ENCODE data around the gene EPHB2.

DNA sequence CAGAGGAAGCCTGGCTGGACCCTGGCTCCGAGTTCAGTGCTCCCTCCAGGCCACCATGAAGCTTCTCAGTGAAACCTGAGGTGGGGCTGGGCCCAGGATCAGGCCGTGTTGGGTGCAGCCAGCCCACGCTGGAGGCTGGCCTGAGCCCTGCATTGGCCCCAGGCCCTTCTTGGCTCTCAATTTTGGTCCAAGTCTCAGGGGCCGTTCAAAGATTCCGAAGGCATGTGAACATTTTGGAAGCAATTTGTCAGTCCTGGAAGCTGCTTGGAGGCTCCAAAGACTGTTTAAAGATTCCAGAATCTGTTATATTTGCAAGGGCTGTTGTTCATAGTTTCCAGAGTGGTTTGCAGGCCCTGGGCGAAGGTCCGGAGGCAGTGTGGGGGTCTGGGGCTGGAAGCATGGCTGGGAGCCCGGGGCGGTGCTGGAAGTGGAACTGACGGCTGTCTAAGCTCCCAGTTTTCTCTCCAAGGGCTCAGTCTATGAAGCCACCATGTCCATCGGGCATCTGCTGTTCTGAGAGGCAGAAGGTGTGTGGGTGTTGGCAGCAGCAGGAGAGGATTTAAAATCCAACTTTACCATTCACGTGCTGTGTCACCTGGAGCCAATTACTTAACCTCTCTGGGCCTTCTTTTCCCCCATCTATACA is 104.9 kb downstream of the EPHB2 start:
- TF ChIP-seq, protein P1, sequence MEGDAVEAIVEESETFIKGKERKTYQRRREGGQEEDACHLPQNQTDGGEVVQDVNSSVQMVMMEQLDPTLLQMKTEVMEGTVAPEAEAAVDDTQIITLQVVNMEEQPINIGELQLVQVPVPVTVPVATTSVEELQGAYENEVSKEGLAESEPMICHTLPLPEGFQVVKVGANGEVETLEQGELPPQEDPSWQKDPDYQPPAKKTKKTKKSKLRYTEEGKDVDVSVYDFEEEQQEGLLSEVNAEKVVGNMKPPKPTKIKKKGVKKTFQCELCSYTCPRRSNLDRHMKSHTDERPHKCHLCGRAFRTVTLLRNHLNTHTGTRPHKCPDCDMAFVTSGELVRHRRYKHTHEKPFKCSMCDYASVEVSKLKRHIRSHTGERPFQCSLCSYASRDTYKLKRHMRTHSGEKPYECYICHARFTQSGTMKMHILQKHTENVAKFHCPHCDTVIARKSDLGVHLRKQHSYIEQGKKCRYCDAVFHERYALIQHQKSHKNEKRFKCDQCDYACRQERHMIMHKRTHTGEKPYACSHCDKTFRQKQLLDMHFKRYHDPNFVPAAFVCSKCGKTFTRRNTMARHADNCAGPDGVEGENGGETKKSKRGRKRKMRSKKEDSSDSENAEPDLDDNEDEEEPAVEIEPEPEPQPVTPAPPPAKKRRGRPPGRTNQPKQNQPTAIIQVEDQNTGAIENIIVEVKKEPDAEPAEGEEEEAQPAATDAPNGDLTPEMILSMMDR (tag by site-specific recombination; IDR thresholded peaks at IDR 0.05): no peak
- TF ChIP-seq, protein P2, sequence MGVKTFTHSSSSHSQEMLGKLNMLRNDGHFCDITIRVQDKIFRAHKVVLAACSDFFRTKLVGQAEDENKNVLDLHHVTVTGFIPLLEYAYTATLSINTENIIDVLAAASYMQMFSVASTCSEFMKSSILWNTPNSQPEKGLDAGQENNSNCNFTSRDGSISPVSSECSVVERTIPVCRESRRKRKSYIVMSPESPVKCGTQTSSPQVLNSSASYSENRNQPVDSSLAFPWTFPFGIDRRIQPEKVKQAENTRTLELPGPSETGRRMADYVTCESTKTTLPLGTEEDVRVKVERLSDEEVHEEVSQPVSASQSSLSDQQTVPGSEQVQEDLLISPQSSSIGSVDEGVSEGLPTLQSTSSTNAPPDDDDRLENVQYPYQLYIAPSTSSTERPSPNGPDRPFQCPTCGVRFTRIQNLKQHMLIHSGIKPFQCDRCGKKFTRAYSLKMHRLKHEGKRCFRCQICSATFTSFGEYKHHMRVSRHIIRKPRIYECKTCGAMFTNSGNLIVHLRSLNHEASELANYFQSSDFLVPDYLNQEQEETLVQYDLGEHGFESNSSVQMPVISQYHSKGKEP (tag by site-specific recombination; IDR thresholded peaks at IDR 0.05): no peak
- TF ChIP-seq, protein P3, sequence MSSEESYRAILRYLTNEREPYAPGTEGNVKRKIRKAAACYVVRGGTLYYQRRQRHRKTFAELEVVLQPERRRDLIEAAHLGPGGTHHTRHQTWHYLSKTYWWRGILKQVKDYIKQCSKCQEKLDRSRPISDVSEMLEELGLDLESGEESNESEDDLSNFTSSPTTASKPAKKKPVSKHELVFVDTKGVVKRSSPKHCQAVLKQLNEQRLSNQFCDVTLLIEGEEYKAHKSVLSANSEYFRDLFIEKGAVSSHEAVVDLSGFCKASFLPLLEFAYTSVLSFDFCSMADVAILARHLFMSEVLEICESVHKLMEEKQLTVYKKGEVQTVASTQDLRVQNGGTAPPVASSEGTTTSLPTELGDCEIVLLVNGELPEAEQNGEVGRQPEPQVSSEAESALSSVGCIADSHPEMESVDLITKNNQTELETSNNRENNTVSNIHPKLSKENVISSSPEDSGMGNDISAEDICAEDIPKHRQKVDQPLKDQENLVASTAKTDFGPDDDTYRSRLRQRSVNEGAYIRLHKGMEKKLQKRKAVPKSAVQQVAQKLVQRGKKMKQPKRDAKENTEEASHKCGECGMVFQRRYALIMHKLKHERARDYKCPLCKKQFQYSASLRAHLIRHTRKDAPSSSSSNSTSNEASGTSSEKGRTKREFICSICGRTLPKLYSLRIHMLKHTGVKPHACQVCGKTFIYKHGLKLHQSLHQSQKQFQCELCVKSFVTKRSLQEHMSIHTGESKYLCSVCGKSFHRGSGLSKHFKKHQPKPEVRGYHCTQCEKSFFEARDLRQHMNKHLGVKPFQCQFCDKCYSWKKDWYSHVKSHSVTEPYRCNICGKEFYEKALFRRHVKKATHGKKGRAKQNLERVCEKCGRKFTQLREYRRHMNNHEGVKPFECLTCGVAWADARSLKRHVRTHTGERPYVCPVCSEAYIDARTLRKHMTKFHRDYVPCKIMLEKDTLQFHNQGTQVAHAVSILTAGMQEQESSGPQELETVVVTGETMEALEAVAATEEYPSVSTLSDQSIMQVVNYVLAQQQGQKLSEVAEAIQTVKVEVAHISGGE (tag by site-specific recombination; conservative IDR thresholded peaks at IDR 0.05; ENCODE audit: low read depth): no peak
- TF ChIP-seq PRDM1 (tag by site-specific recombination; IDR thresholded peaks at IDR 0.05) (no peak), ZNF23 (tag by site-specific recombination; IDR thresholded peaks at IDR 0.05; ENCODE audit: borderline replicate concordance) (no peak), ZNF274 (IDR thresholded peaks at IDR 0.05; ENCODE audit: low read length) (no peak), ZNF274 (tag by site-specific recombination; IDR thresholded peaks at IDR 0.05; ENCODE audit: borderline replicate concordance) (no peak), ZNF548 (tag by site-specific recombination; IDR thresholded peaks at IDR 0.05) (no peak), ZNF654 (tag by site-specific recombination; IDR thresholded peaks at IDR 0.05; ENCODE audit: low read depth) (no peak), ZNF24 (tag by site-specific recombination; IDR thresholded peaks at IDR 0.05) (no peak), TCF7L2 (IDR thresholded peaks at IDR 0.05; ENCODE audit: borderline replicate concordance, low read depth, low read length) (no peak), ZNF174 (tag by site-specific recombination; IDR thresholded peaks at IDR 0.05) (no peak), ZBTB17 (tag by site-specific recombination; IDR thresholded peaks at IDR 0.05) (no peak)
- TF ChIP-seq, protein P4, sequence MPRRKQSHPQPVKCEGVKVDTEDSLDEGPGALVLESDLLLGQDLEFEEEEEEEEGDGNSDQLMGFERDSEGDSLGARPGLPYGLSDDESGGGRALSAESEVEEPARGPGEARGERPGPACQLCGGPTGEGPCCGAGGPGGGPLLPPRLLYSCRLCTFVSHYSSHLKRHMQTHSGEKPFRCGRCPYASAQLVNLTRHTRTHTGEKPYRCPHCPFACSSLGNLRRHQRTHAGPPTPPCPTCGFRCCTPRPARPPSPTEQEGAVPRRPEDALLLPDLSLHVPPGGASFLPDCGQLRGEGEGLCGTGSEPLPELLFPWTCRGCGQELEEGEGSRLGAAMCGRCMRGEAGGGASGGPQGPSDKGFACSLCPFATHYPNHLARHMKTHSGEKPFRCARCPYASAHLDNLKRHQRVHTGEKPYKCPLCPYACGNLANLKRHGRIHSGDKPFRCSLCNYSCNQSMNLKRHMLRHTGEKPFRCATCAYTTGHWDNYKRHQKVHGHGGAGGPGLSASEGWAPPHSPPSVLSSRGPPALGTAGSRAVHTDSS (tag by site-specific recombination; IDR thresholded peaks at IDR 0.05): no peak
- TF ChIP-seq, protein P5, sequence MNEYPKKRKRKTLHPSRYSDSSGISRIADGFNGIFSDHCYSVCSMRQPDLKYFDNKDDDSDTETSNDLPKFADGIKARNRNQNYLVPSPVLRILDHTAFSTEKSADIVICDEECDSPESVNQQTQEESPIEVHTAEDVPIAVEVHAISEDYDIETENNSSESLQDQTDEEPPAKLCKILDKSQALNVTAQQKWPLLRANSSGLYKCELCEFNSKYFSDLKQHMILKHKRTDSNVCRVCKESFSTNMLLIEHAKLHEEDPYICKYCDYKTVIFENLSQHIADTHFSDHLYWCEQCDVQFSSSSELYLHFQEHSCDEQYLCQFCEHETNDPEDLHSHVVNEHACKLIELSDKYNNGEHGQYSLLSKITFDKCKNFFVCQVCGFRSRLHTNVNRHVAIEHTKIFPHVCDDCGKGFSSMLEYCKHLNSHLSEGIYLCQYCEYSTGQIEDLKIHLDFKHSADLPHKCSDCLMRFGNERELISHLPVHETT (tag by site-specific recombination; IDR thresholded peaks at IDR 0.05): no peak

Measured in HEK293 (cell line).